ENCODE results near the gene ATG101.

- no peak for TF ChIP-seq CTCF (IDR thresholded peaks at IDR 0.05)
- TF ChIP-seq POLR2AphosphoS5 (IDR thresholded peaks at IDR 0.05), result peak in 2 of 3 donors; percentile 70 to 82
- TF ChIP-seq EP300 (IDR thresholded peaks at IDR 0.05), result peak; percentile 58
- peak in 1 of 2 donors; percentile 30 for TF ChIP-seq POLR2A (IDR thresholded peaks at IDR 0.05)
Measured at GRCh38 chr12:52032804-52033445, 36.9 kb upstream of the ATG101 start.

Data from suprapubic skin (tissue), 4 donors.